ENCODE results near the gene ADAMTS4.

The ADAMTS4 gene

GRCh38 chr1:161219078-161219892, 20.4 kb upstream of the ADAMTS4 start:
- Histone ChIP-seq H3K9me3 (ENCODE audit: control insufficient read depth in 2 of 2, low read length in 2 of 2) (no peaks in the 10 kb centered on the region), H3K27ac (ENCODE audit: low read length) (no peak overlapping the region), H3K9ac (ENCODE audit: low read length in 2 of 2) (no peak overlapping the region), H3K4me1 (ENCODE audit: control insufficient read depth, insufficient read depth, low read length) (no peaks in the 10 kb centered on the region), H3K4me3 (ENCODE audit: low read length in 2 of 2) (no peak overlapping the region), H3K27me3 (ENCODE audit: control insufficient read depth in 1 of 2, insufficient read depth in 2 of 2, low read length in 2 of 2) (no peaks in the 10 kb centered on the region), H3K36me3 (ENCODE audit: control insufficient read depth in 2 of 2, insufficient read depth in 2 of 2, low read length in 2 of 2) (peaks cover 2 to 4% of the 10 kb centered on the region in 2 donors)

GRCh38 chr1:161218301-161219077, 19.6 kb upstream of the ADAMTS4 start:
- H3K27ac ChIP-seq (ENCODE audit: low read length), result no peak overlapping the region
- no peaks in the 10 kb centered on the region for H3K9me3 ChIP-seq (ENCODE audit: control insufficient read depth in 2 of 2, low read length in 2 of 2)
- H3K4me3 ChIP-seq (ENCODE audit: low read length in 2 of 2), result no peak overlapping the region
- H3K4me1 ChIP-seq (ENCODE audit: control insufficient read depth, insufficient read depth, low read length), result no peaks in the 10 kb centered on the region
- peaks cover 10 to 12% of the 10 kb centered on the region in 2 donors for H3K36me3 ChIP-seq (ENCODE audit: control insufficient read depth in 2 of 2, insufficient read depth in 2 of 2, low read length in 2 of 2)
- H3K27me3 ChIP-seq (ENCODE audit: control insufficient read depth in 1 of 2, insufficient read depth in 2 of 2, low read length in 2 of 2), result no peaks in the 10 kb centered on the region
- H3K9ac ChIP-seq (ENCODE audit: low read length in 2 of 2), result no peak overlapping the region

GRCh38 chr1:161217831-161218230, 19.0 kb upstream of the ADAMTS4 start:
- Histone ChIP-seq H3K36me3 (ENCODE audit: control insufficient read depth in 2 of 2, insufficient read depth in 2 of 2, low read length in 2 of 2) (peaks cover 17% of the 10 kb centered on the region in 2 donors), H3K4me3 (ENCODE audit: low read length in 2 of 2) (no peak overlapping the region), H3K27me3 (ENCODE audit: control insufficient read depth in 1 of 2, insufficient read depth in 2 of 2, low read length in 2 of 2) (no peaks in the 10 kb centered on the region), H3K27ac (ENCODE audit: low read length) (no peak overlapping the region), H3K4me1 (ENCODE audit: control insufficient read depth, insufficient read depth, low read length) (no peaks in the 10 kb centered on the region), H3K9me3 (ENCODE audit: control insufficient read depth in 2 of 2, low read length in 2 of 2) (no peaks in the 10 kb centered on the region), H3K9ac (ENCODE audit: low read length in 2 of 2) (no peak overlapping the region)

DNA sequence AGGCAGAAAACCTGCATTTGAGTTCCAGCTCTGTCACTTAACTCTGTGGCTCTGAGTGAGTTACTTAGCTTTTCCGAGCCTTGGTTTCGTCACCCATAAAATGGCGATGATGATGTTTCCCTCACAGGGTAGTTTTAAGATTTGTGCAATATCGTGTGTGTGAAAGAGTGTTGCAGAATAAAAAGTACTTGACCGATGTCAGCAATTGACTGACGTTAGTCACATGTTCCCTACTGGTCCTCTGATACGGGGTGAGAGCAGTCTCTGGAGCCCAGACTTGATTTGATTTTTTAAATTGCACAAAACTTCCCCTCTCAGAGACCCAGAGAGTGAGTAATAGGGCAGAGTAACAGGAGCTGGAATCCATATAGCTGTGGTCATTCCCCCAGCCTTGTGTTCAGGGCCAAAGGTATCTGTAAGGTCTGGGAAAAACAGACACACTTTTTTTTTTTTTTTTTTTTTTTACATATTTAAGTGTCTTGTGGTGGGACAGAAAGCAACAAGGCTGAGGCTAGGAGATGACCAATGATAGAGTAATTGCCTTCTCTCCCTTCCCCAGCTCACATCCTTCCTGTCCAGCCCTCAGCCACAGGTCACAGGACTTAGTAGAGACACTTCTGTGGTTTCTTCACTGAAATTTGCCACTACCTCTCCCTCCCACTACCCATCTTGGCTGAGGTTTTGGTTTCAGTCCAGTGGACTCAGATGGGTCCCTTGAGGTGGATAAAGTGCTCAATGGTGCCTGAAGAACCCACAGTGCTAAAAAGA, 18.3 kb upstream of the ADAMTS4 start:
- Histone ChIP-seq H3K4me1 (ENCODE audit: control insufficient read depth, insufficient read depth, low read length) (no peaks in the 10 kb centered on the region), H3K9ac (ENCODE audit: low read length in 2 of 2) (no peak overlapping the region), H3K36me3 (ENCODE audit: control insufficient read depth in 2 of 2, insufficient read depth in 2 of 2, low read length in 2 of 2) (peaks cover 20% of the 10 kb centered on the region in 2 donors)

GRCh38 chr1:161215076-161215475, 16.2 kb upstream of the ADAMTS4 start, which contains the start of gene FCER1G:
TSS of gene FCER1G (plus strand) at chr1:161215295. CDS start at chr1:161215322, 27 bp downstream.
- peak within 1 kb of the TSS in 1 of 2 donors; percentile 8 for H3K4me3 ChIP-seq (ENCODE audit: low read length in 2 of 2)
- H3K4me1 ChIP-seq (ENCODE audit: control insufficient read depth, insufficient read depth, low read length), result no peaks in the 10 kb centered on the region
- no peaks in the 10 kb centered on the region for H3K27me3 ChIP-seq (ENCODE audit: control insufficient read depth in 1 of 2, insufficient read depth in 2 of 2, low read length in 2 of 2)
- H3K9me3 ChIP-seq (ENCODE audit: control insufficient read depth in 2 of 2, low read length in 2 of 2), result no peaks in the 10 kb centered on the region
- H3K9ac ChIP-seq (ENCODE audit: low read length in 2 of 2), result no peak within 1 kb of the TSS
- H3K36me3 ChIP-seq (ENCODE audit: control insufficient read depth in 2 of 2, insufficient read depth in 2 of 2, low read length in 2 of 2), result peaks cover 36 to 38% of the 10 kb centered on the region in 2 donors
- H3K27ac ChIP-seq (ENCODE audit: low read length), result no peak within 1 kb of the TSS

More for the DNA sequence above, 18.3 kb upstream of the ADAMTS4 start:
- Histone ChIP-seq H3K27me3 (ENCODE audit: control insufficient read depth in 1 of 2, insufficient read depth in 2 of 2, low read length in 2 of 2) (no peaks in the 10 kb centered on the region), H3K4me3 (ENCODE audit: low read length in 2 of 2) (no peak overlapping the region), H3K27ac (ENCODE audit: low read length) (no peak overlapping the region), H3K9me3 (ENCODE audit: control insufficient read depth in 2 of 2, low read length in 2 of 2) (no peaks in the 10 kb centered on the region)

DNA sequence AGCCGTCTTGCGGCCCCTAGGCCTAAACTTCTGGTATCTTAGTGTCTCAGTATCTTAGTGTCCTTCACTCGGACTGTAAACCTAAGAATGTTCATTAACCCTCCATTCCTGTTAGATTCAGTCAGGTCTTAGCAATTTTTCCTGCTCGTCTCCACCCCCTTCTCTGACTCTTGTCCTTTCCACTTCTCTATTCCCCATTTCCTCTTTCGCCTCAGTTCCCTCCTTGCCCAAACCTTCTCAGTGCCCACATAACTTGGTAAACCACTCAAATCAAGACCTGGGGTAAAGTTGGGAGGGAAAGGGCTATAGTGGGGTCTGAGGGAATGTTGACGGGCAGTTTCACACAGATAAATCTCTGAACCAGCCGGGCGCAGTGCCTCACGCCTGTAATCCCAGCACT, 15.5 kb upstream of the ADAMTS4 start:
- Histone ChIP-seq H3K9ac (ENCODE audit: low read length in 2 of 2) (no peak overlapping the region), H3K4me3 (ENCODE audit: low read length in 2 of 2) (no peak overlapping the region), H3K36me3 (ENCODE audit: control insufficient read depth in 2 of 2, insufficient read depth in 2 of 2, low read length in 2 of 2) (peaks cover 42 to 44% of the 10 kb centered on the region in 2 donors), H3K9me3 (ENCODE audit: control insufficient read depth in 2 of 2, low read length in 2 of 2) (no peaks in the 10 kb centered on the region), H3K27ac (ENCODE audit: low read length) (no peak overlapping the region), H3K27me3 (ENCODE audit: control insufficient read depth in 1 of 2, insufficient read depth in 2 of 2, low read length in 2 of 2) (no peaks in the 10 kb centered on the region), H3K4me1 (ENCODE audit: control insufficient read depth, insufficient read depth, low read length) (no peaks in the 10 kb centered on the region)

DNA sequence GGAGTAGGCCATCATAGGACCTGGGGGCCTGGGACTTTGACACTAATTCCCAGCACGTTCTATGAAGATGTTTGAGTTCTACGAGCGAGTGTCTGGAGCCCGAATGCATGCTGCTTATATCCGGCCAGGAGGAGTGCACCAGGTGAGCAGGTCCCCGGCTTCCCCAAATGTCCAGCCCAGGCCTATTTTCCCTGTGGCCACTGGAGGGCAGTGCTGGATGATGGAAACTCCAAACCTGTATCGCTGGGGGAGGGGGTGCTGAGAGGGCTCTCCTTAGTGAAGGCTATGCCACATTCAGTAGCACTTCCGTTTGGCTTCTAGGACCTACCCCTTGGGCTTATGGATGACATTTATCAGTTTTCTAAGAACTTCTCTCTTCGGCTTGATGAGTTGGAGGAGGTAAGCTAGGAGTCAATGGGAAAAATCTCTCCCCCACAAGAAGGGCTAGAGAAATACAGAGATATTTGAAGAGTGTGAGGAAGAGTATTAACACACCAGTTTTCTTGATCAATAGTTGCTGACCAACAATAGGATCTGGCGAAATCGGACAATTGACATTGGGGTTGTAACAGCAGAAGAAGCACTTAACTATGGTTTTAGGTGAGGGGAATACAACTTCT, 11.0 kb upstream of the ADAMTS4 start:
- peak overlapping the region in 1 of 2 donors; percentile 7 for H3K9ac ChIP-seq (ENCODE audit: low read length in 2 of 2)
- no peaks in the 10 kb centered on the region for H3K9me3 ChIP-seq (ENCODE audit: control insufficient read depth in 2 of 2, low read length in 2 of 2)
- no peak overlapping the region for H3K4me3 ChIP-seq (ENCODE audit: low read length in 2 of 2)
- no peak overlapping the region for H3K27ac ChIP-seq (ENCODE audit: low read length)
- peaks cover 55 to 65% of the 10 kb centered on the region in 2 donors for H3K36me3 ChIP-seq (ENCODE audit: control insufficient read depth in 2 of 2, insufficient read depth in 2 of 2, low read length in 2 of 2)
- no peaks in the 10 kb centered on the region for H3K4me1 ChIP-seq (ENCODE audit: control insufficient read depth, insufficient read depth, low read length)
- no peaks in the 10 kb centered on the region for H3K27me3 ChIP-seq (ENCODE audit: control insufficient read depth in 1 of 2, insufficient read depth in 2 of 2, low read length in 2 of 2)

DNA sequence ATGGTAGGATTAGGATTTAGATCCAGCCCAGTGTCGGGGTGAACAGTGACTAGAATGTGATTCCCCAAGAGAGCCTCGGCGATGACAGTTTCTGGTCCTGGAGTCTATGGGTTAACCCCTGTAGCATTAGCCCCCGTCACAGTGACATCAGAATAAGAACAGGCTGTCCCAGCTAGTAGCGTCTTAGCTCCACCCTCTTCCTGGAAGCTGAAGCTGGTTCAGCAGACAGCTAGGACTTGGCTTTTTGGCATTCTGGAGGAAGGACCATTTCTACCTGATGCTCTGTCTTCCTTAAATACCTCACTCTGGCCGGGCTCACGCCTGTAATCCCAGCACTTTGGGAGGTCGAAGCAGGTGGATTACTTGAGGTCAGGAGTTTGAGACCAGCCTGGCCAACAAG, 8.3 kb upstream of the ADAMTS4 start:
- Histone ChIP-seq H3K27ac (ENCODE audit: low read length) (peak overlapping the region; percentile 69), H3K9ac (ENCODE audit: low read length in 2 of 2) (peak overlapping the region; percentile 13 to 42), H3K27me3 (ENCODE audit: control insufficient read depth in 1 of 2, insufficient read depth in 2 of 2, low read length in 2 of 2) (no peaks in the 10 kb centered on the region), H3K4me3 (ENCODE audit: low read length in 2 of 2) (no peak overlapping the region), H3K36me3 (ENCODE audit: control insufficient read depth in 2 of 2, insufficient read depth in 2 of 2, low read length in 2 of 2) (peaks cover 37 to 49% of the 10 kb centered on the region in 2 donors), H3K9me3 (ENCODE audit: control insufficient read depth in 2 of 2, low read length in 2 of 2) (no peaks in the 10 kb centered on the region), H3K4me1 (ENCODE audit: control insufficient read depth, insufficient read depth, low read length) (peaks cover 12% of the 10 kb centered on the region)

DNA sequence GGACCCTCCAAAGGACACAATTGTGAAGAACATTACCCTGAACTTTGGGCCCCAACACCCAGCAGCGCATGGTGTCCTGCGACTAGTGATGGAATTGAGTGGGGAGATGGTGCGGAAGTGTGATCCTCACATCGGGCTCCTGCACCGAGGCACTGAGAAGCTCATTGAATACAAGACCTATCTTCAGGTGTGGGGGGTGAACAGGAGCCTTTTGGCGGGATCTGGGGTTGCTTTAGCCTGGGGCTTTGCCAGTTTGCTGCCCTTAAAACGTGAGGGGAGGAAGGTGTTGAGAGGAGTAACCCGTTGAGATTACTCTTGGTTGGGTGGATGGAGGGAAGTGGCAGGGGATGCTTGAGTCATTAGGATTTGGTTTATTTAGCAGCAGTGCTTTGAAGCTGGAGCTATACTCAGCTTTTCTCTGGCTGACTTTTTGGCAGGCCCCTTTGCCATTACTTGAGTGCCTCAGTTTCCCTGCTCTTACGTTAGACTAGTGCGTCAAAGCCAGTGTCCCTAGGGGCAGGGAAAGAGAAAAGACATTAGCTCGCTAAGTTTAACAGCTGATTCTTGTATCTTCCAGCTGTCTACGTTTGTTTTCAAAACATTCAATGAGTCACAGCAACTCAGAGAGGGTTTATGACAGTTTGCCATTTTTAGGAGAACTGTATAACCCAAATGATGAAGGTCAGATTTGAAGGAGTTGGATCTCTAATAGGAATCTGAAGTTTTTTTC, 7.7 kb upstream of the ADAMTS4 start:
- H3K27me3 ChIP-seq (ENCODE audit: control insufficient read depth in 1 of 2, insufficient read depth in 2 of 2, low read length in 2 of 2), result no peaks in the 10 kb centered on the region
- peaks cover 31 to 43% of the 10 kb centered on the region in 2 donors for H3K36me3 ChIP-seq (ENCODE audit: control insufficient read depth in 2 of 2, insufficient read depth in 2 of 2, low read length in 2 of 2)
- H3K4me3 ChIP-seq (ENCODE audit: low read length in 2 of 2), result no peak overlapping the region
- peak overlapping the region; percentile 69 for H3K27ac ChIP-seq (ENCODE audit: low read length)
- peak overlapping the region; percentile 13 to 42 for H3K9ac ChIP-seq (ENCODE audit: low read length in 2 of 2)
- no peaks in the 10 kb centered on the region for H3K9me3 ChIP-seq (ENCODE audit: control insufficient read depth in 2 of 2, low read length in 2 of 2)
- peaks cover 15% of the 10 kb centered on the region for H3K4me1 ChIP-seq (ENCODE audit: control insufficient read depth, insufficient read depth, low read length)

All from stomach smooth muscle (tissue), 2 donors.